GM23338 (cell line): ENCODE data around the gene TIMM8B. TPM values are rescaled to one million over a fixed set of nuclear protein-coding genes. Genes with fewer than 3 reads are reported as not detected.

Experiments
- ATAC-seq: fragments of 200-7000 bp; cut with Tn5 transposase; 3 replicates; pipeline ENCODE4 v1.9.1; 2020
- DNase-seq: peaks from one replicate; pipeline ENCODE4 v3.0.0-alpha.2; 2015; ENCODE audit warnings: low spot score
- H2AFZ ChIP-seq: fragments of 200-600 bp; sonication (generic); 2 replicates; pipeline ENCODE4 v1.8.0; 2016; ENCODE audit warnings: antibody characterized with exemption, mild to moderate bottlenecking, moderate library complexity
- H3F3A ChIP-seq: fragments of 200-600 bp; sonication (generic); replicated peaks from 2 replicates; pipeline ENCODE4 v1.8.0; 2017; ENCODE audit warnings: antibody characterized with exemption, mixed run types, low read depth
- H3K27ac ChIP-seq: fragments of 200-600 bp; sonication (generic); 2 replicates; pipeline ENCODE4 v1.6.1; 2016; ENCODE audit warnings: low read depth
- H3K27me3 ChIP-seq: fragments of 200-600 bp; sonication (generic); 2 replicates; pipeline ENCODE4 v1.8.0; 2016; ENCODE audit warnings: mild to moderate bottlenecking, mixed run types, moderate library complexity; ENCODE audit not compliant: insufficient read depth
- H3K36me3 ChIP-seq: fragments of 200-600 bp; sonication (generic); 2 replicates; pipeline ENCODE4 v1.8.0; 2016; ENCODE audit warnings: mild to moderate bottlenecking; ENCODE audit not compliant: insufficient read depth
- H3K4me1 ChIP-seq: fragments of 200-600 bp; sonication (generic); 2 replicates; pipeline ENCODE4 v1.8.0; 2016; ENCODE audit warnings: mild to moderate bottlenecking, moderate library complexity; ENCODE audit not compliant: insufficient read depth
- H3K4me2 ChIP-seq: fragments of 200-600 bp; sonication (generic); 2 replicates; pipeline ENCODE4 v1.7.1; 2017; ENCODE audit warnings: mixed run types
- H3K4me3 ChIP-seq: fragments of 200-600 bp; sonication (generic); 2 replicates; pipeline ENCODE4 v1.6.1; 2016; ENCODE audit warnings: mixed run types
- H3K79me2 ChIP-seq: fragments of 200-600 bp; sonication (generic); replicated peaks from 2 replicates; pipeline ENCODE4 v1.8.0; 2017; ENCODE audit warnings: mild to moderate bottlenecking; ENCODE audit not compliant: insufficient read depth
- H3K9me2 ChIP-seq: fragments of 200-600 bp; sonication (generic); 2 replicates; pipeline ENCODE4 v1.8.0; 2017; ENCODE audit not compliant: insufficient read depth
- H4K20me1 ChIP-seq: fragments of 200-600 bp; sonication (generic); replicated peaks from 2 replicates; pipeline ENCODE4 v1.8.0; 2017; ENCODE audit warnings: mild to moderate bottlenecking; ENCODE audit not compliant: insufficient read depth
- H3K27ac Mint-ChIP-seq: 2 replicates; pipeline ENCODE4 v1.8.0; 2020; ENCODE audit warnings: inconsistent platforms, mild to moderate bottlenecking, moderate library complexity, mixed read lengths
- H3K27me3 Mint-ChIP-seq: 3 replicates; pipeline ENCODE4 v1.8.0; 2022; ENCODE audit warnings: low read depth, mild to moderate bottlenecking, moderate library complexity, mixed read lengths, inconsistent platforms; ENCODE audit not compliant: insufficient read depth, poor library complexity
- H3K36me3 Mint-ChIP-seq: 3 replicates; pipeline ENCODE4 v1.8.0; 2021; ENCODE audit warnings: low read depth, mild to moderate bottlenecking, inconsistent platforms, moderate library complexity, mixed read lengths
- H3K4me1 Mint-ChIP-seq: 3 replicates; pipeline ENCODE4 v1.8.0; 2020; ENCODE audit warnings: mild to moderate bottlenecking, inconsistent platforms, mixed read lengths
- H3K4me3 Mint-ChIP-seq: 3 replicates; pipeline ENCODE4 v1.8.0; 2021; ENCODE audit warnings: moderate library complexity, mild to moderate bottlenecking, inconsistent platforms, mixed read lengths
- H3K9me3 Mint-ChIP-seq: 3 replicates; pipeline ENCODE4 v1.8.0; 2020; ENCODE audit warnings: moderate library complexity, mild to moderate bottlenecking, inconsistent platforms, mixed read lengths
- CREB1 ChIP-seq: fragments of 250-450 bp; sonication (Bioruptor Pico); IDR thresholded peaks from 2 replicates; pipeline ENCODE4 v1.5.0; 2020; ENCODE audit warnings: low read depth, mild to moderate bottlenecking, moderate library complexity
- JUNB ChIP-seq: IDR thresholded peaks from one replicate; pipeline ENCODE4 v1.6.1; 2016; ENCODE audit warnings: antibody characterized with exemption; ENCODE audit not compliant: unreplicated experiment
- NANOG ChIP-seq: IDR thresholded peaks from 2 replicates; pipeline ENCODE4 v1.6.1; 2016; ENCODE audit warnings: antibody characterized with exemption, borderline replicate concordance
- POLR2AphosphoS5 ChIP-seq: IDR thresholded peaks from 2 replicates; pipeline ENCODE4 v1.6.1; 2016; ENCODE audit warnings: antibody characterized with exemption, low read depth
- ZNF331 ChIP-seq: fragments of 250-450 bp; sonication (Bioruptor Pico); IDR thresholded peaks from 2 replicates; pipeline ENCODE4 v1.5.0; 2020; ENCODE audit warnings: low read depth, mild to moderate bottlenecking, moderate library complexity
- long read RNA-seq: library from polyadenylated mRNA; unstranded; transcript quantifications from one replicate; pipeline ENCODE4 v2.0.0, GENCODE V29; 2020; ENCODE audit not compliant: unreplicated experiment
- polyA plus RNA-seq: library from polyadenylated mRNA; unstranded; fragments of >200 nt; fragmentation: Nextera tagmentation; extraction: Ambion mirVana; gene quantifications from 2 replicates; pipeline ENCODE4 v1.2.1, GENCODE V29; 2016
- total RNA-seq: library from RNA; depleted of rRNA; stranded (reverse); fragments of >200 nt; shearing (Covaris generic); gene quantifications from 2 replicates; pipeline ENCODE4 v1.2.3, GENCODE V29; 2014; rRNA removed
- TF ChIP-seq, protein P1 (sequence below), 2 experiments: fragments of 200-600 bp in 1 of 2; sonication (generic) in 1 of 2; conservative IDR thresholded peaks; 2 replicates each; pipeline versions ENCODE4 v1.5.1 to v1.6.1; 2016 to 2017; ENCODE audit warnings: antibody characterized with exemption in 2 of 2, low read depth in 2 of 2, mild to moderate bottlenecking in 2 of 2, moderate library complexity in 1 of 2
- TF ChIP-seq, protein P2 (sequence below): IDR thresholded peaks from 2 replicates; pipeline ENCODE4 v1.6.1; 2016; ENCODE audit warnings: antibody characterized with exemption
- TF ChIP-seq, protein P3 (sequence below): IDR thresholded peaks from one replicate; pipeline ENCODE4 v1.6.1; 2018; ENCODE audit warnings: antibody characterized with exemption; ENCODE audit not compliant: unreplicated experiment

TIMM8B gene, protein sequence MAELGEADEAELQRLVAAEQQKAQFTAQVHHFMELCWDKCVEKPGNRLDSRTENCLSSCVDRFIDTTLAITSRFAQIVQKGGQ
- total RNA-seq (52.4 and 53.9 TPM in 2 replicates), polyA plus RNA-seq (251 and 281 TPM in 2 replicates)
- long read RNA-seq, transcript TIMM8B-201 (2 exons, 819 nt) = major isoform, 39 of 60 reads
- long read RNA-seq, transcript TIMM8B-203 (3 exons, 1,155 nt) = minor isoform, 19 of 60 reads
- long read RNA-seq, partial matches to known transcripts = 0 of 60 reads
- long read RNA-seq, other reads (novel, unspliced or antisense) = 1 of 60 reads

DNA sequence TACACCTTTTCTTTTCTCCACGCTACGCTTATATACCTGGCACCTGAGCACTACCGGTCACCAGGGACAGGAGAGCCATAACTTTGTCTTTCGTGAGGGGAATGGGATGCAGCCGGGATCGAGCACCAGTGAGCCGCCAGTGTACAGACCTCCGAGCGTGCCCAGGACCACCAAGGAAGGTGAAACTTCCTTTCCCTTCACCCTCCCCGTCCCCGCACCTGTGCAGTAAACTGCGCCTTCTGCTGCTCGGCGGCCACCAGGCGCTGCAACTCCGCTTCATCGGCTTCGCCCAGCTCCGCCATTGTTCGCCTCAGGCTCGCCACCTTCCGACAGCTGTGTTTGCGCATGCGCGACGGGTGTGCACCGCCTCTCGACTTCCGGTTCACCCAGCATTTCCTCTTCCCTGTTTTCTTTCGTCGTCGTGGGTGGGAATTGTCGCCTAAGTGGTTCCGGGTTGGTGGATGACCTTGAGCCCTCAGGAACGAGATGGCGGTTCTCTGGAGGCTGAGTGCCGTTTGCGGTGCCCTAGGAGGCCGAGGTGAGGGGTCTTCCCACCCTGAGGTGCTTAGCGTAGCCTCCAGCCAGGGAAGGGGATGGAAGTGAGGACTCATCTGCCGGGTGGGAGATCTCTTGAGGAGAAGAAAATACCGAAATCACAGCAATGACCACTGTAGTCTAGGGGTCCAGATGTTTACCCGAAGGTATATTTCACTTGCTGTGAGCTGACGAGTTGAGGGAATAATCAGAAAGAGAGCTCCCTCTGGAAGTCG is at the start of gene TIMM8B, which contains the start of gene SDHD:
Gene TIMM8B, minus strand, starts transcription at position 335 of the 770 bp plus-strand sequence. Its CDS starts 33 bp downstream, at position 302.
Gene SDHD, plus strand, starts transcription at position 452 of the 770 bp plus-strand sequence. Its CDS starts 35 bp downstream, at position 487.
- H3K9me3 Mint-ChIP-seq = peaks cover 4% of the 10 kb centered on the region; the same call in 2 of the 3 replicates
- peak within 1 kb of the TSS; percentile 84; the same call in 1 of the 2 replicates for H2AFZ ChIP-seq
- peaks cover 91% of the 10 kb centered on the region for H3K36me3 Mint-ChIP-seq
- H3K4me1 ChIP-seq = peaks cover 7% of the 10 kb centered on the region
- H3K27me3 ChIP-seq = no peaks in the 10 kb centered on the region
- peaks cover 11% of the 10 kb centered on the region; the same call in 1 of the 2 replicates for H3F3A ChIP-seq
- H3K4me1 Mint-ChIP-seq = peaks cover 20% of the 10 kb centered on the region
- H4K20me1 ChIP-seq = peaks cover 12% of the 10 kb centered on the region
- TF ChIP-seq, protein P1, sequence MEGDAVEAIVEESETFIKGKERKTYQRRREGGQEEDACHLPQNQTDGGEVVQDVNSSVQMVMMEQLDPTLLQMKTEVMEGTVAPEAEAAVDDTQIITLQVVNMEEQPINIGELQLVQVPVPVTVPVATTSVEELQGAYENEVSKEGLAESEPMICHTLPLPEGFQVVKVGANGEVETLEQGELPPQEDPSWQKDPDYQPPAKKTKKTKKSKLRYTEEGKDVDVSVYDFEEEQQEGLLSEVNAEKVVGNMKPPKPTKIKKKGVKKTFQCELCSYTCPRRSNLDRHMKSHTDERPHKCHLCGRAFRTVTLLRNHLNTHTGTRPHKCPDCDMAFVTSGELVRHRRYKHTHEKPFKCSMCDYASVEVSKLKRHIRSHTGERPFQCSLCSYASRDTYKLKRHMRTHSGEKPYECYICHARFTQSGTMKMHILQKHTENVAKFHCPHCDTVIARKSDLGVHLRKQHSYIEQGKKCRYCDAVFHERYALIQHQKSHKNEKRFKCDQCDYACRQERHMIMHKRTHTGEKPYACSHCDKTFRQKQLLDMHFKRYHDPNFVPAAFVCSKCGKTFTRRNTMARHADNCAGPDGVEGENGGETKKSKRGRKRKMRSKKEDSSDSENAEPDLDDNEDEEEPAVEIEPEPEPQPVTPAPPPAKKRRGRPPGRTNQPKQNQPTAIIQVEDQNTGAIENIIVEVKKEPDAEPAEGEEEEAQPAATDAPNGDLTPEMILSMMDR (conservative IDR thresholded peaks at IDR 0.05; ENCODE audit: low read depth in 2 of 2) = peak in 1 of 2 experiments; percentile 20; a peak in 2 of 4 replicates
- no peak; the same call in 1 of the 2 replicates for TF ChIP-seq NANOG
- peak; percentile 96 for TF ChIP-seq POLR2AphosphoS5
- no peak for TF ChIP-seq ZNF331 (CRISPR knock-in tag)
- no peak for TF ChIP-seq JUNB
- TF ChIP-seq CREB1 = peak; percentile 67
- TF ChIP-seq, protein P2, sequence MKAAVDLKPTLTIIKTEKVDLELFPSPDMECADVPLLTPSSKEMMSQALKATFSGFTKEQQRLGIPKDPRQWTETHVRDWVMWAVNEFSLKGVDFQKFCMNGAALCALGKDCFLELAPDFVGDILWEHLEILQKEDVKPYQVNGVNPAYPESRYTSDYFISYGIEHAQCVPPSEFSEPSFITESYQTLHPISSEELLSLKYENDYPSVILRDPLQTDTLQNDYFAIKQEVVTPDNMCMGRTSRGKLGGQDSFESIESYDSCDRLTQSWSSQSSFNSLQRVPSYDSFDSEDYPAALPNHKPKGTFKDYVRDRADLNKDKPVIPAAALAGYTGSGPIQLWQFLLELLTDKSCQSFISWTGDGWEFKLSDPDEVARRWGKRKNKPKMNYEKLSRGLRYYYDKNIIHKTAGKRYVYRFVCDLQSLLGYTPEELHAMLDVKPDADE = peak; percentile 88
- TF ChIP-seq, protein P3, sequence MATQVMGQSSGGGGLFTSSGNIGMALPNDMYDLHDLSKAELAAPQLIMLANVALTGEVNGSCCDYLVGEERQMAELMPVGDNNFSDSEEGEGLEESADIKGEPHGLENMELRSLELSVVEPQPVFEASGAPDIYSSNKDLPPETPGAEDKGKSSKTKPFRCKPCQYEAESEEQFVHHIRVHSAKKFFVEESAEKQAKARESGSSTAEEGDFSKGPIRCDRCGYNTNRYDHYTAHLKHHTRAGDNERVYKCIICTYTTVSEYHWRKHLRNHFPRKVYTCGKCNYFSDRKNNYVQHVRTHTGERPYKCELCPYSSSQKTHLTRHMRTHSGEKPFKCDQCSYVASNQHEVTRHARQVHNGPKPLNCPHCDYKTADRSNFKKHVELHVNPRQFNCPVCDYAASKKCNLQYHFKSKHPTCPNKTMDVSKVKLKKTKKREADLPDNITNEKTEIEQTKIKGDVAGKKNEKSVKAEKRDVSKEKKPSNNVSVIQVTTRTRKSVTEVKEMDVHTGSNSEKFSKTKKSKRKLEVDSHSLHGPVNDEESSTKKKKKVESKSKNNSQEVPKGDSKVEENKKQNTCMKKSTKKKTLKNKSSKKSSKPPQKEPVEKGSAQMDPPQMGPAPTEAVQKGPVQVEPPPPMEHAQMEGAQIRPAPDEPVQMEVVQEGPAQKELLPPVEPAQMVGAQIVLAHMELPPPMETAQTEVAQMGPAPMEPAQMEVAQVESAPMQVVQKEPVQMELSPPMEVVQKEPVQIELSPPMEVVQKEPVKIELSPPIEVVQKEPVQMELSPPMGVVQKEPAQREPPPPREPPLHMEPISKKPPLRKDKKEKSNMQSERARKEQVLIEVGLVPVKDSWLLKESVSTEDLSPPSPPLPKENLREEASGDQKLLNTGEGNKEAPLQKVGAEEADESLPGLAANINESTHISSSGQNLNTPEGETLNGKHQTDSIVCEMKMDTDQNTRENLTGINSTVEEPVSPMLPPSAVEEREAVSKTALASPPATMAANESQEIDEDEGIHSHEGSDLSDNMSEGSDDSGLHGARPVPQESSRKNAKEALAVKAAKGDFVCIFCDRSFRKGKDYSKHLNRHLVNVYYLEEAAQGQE = peak; percentile 31
- peaks cover 19% of the 10 kb centered on the region for H3K27me3 Mint-ChIP-seq
- DNase-seq (peak; percentile 98), ATAC-seq (peak; percentile 97)
- H3K9me2 ChIP-seq = no peaks in the 10 kb centered on the region
- peaks cover 53% of the 10 kb centered on the region for H3K79me2 ChIP-seq
- peak within 1 kb of the TSS; percentile 95 for H3K4me2 ChIP-seq
- peaks cover 61% of the 10 kb centered on the region for H3K36me3 ChIP-seq
- peak within 1 kb of the TSS; percentile 67 for H3K27ac ChIP-seq
- H3K27ac Mint-ChIP-seq = peak within 1 kb of the TSS; percentile 98
- peak within 1 kb of the TSS; percentile 91 for H3K4me3 ChIP-seq
- peak within 1 kb of the TSS; percentile 100 for H3K4me3 Mint-ChIP-seq
